Measurements from ENCODE around the gene ZNF835. TPM values are rescaled to one million over a fixed set of nuclear protein-coding genes. Genes with fewer than 3 reads are reported as not detected.

The ZNF835 gene
- total and polyA plus RNA-seq, 2 experiments from 2014 or later, result 0.32 to 1.7 TPM

- no peak overlapping the region for H3K4me3 ChIP-seq
- H3K27ac ChIP-seq (ENCODE audit: low read depth), result no peak overlapping the region
- no peaks in the 10 kb centered on the region; the same call in 1 of the 2 replicates for H3K79me2 ChIP-seq (replicated peaks; ENCODE audit: insufficient read depth)
- H4K20me1 ChIP-seq (replicated peaks; ENCODE audit: insufficient read depth), result no peaks in the 10 kb centered on the region
- H3K4me1 ChIP-seq (ENCODE audit: insufficient read depth), result no peaks in the 10 kb centered on the region
- H3K27me3 Mint-ChIP-seq (ENCODE audit: insufficient read depth, low read depth, poor library complexity), result peaks cover 6% of the 10 kb centered on the region
- H3K27ac Mint-ChIP-seq, result no peak overlapping the region
- DNase-seq (ENCODE audit: low spot score), result no peak
- H3K4me1 Mint-ChIP-seq, result no peaks in the 10 kb centered on the region
- TF ChIP-seq ZNF114 (CRISPR knock-in tag; IDR thresholded peaks at IDR 0.05) (no peak), CREB1 (CRISPR knock-in tag; IDR thresholded peaks at IDR 0.05; ENCODE audit: low read depth) (no peak)
- no peak for ATAC-seq
- H3K9me2 ChIP-seq (ENCODE audit: insufficient read depth), result no peaks in the 10 kb centered on the region
- H3K36me3 ChIP-seq (ENCODE audit: insufficient read depth), result no peaks in the 10 kb centered on the region
- no peak overlapping the region for H2AFZ ChIP-seq
- H3K27me3 ChIP-seq (ENCODE audit: insufficient read depth), result no peaks in the 10 kb centered on the region
- H3K4me3 Mint-ChIP-seq, result no peak overlapping the region
- no peaks in the 10 kb centered on the region for H3F3A ChIP-seq (replicated peaks; ENCODE audit: low read depth)
- H3K36me3 Mint-ChIP-seq (ENCODE audit: low read depth), result peaks cover 84% of the 10 kb centered on the region
- no peak overlapping the region for H3K4me2 ChIP-seq
- H3K9me3 Mint-ChIP-seq, result peaks cover 88% of the 10 kb centered on the region
These were observed 49.2 kb downstream of the ZNF835 start for GRCh38 chr19:56622374-56622773.

GRCh38 chr19:56619121-56619520, 52.4 kb downstream of the ZNF835 start:
- Histone ChIP-seq H3K4me3 (no peak overlapping the region), H3K79me2 (replicated peaks; ENCODE audit: insufficient read depth) (peaks cover 11% of the 10 kb centered on the region; the same call in 1 of the 2 replicates), H4K20me1 (replicated peaks; ENCODE audit: insufficient read depth) (no peaks in the 10 kb centered on the region), H3K4me2 (no peak overlapping the region), H3K9me2 (ENCODE audit: insufficient read depth) (no peaks in the 10 kb centered on the region), H3K27ac (ENCODE audit: low read depth) (no peak overlapping the region), H3K27me3 (ENCODE audit: insufficient read depth) (no peaks in the 10 kb centered on the region), H3K4me1 (ENCODE audit: insufficient read depth) (no peaks in the 10 kb centered on the region), H2AFZ (no peak overlapping the region), H3F3A (replicated peaks; ENCODE audit: low read depth) (no peaks in the 10 kb centered on the region), H3K36me3 (ENCODE audit: insufficient read depth) (no peaks in the 10 kb centered on the region)
- no peak for DNase-seq (ENCODE audit: low spot score)
- Mint-ChIP-seq H3K4me1 (no peaks in the 10 kb centered on the region), H3K9me3 (peaks cover 90% of the 10 kb centered on the region), H3K27ac (no peak overlapping the region), H3K36me3 (ENCODE audit: low read depth) (peaks cover 94% of the 10 kb centered on the region), H3K27me3 (ENCODE audit: insufficient read depth, low read depth, poor library complexity) (peaks cover 6% of the 10 kb centered on the region), H3K4me3 (no peak overlapping the region)
- no peak for ATAC-seq
- no peak for TF ChIP-seq CREB1 (CRISPR knock-in tag; IDR thresholded peaks at IDR 0.05; ENCODE audit: low read depth)
- TF ChIP-seq ETS1 (IDR thresholded peaks at IDR 0.05), result no peak
- TF ChIP-seq, protein P1, sequence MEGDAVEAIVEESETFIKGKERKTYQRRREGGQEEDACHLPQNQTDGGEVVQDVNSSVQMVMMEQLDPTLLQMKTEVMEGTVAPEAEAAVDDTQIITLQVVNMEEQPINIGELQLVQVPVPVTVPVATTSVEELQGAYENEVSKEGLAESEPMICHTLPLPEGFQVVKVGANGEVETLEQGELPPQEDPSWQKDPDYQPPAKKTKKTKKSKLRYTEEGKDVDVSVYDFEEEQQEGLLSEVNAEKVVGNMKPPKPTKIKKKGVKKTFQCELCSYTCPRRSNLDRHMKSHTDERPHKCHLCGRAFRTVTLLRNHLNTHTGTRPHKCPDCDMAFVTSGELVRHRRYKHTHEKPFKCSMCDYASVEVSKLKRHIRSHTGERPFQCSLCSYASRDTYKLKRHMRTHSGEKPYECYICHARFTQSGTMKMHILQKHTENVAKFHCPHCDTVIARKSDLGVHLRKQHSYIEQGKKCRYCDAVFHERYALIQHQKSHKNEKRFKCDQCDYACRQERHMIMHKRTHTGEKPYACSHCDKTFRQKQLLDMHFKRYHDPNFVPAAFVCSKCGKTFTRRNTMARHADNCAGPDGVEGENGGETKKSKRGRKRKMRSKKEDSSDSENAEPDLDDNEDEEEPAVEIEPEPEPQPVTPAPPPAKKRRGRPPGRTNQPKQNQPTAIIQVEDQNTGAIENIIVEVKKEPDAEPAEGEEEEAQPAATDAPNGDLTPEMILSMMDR (conservative IDR thresholded peaks at IDR 0.05; ENCODE audit: low read depth in 2 of 2), result no peak
- TF ChIP-seq, protein P2, sequence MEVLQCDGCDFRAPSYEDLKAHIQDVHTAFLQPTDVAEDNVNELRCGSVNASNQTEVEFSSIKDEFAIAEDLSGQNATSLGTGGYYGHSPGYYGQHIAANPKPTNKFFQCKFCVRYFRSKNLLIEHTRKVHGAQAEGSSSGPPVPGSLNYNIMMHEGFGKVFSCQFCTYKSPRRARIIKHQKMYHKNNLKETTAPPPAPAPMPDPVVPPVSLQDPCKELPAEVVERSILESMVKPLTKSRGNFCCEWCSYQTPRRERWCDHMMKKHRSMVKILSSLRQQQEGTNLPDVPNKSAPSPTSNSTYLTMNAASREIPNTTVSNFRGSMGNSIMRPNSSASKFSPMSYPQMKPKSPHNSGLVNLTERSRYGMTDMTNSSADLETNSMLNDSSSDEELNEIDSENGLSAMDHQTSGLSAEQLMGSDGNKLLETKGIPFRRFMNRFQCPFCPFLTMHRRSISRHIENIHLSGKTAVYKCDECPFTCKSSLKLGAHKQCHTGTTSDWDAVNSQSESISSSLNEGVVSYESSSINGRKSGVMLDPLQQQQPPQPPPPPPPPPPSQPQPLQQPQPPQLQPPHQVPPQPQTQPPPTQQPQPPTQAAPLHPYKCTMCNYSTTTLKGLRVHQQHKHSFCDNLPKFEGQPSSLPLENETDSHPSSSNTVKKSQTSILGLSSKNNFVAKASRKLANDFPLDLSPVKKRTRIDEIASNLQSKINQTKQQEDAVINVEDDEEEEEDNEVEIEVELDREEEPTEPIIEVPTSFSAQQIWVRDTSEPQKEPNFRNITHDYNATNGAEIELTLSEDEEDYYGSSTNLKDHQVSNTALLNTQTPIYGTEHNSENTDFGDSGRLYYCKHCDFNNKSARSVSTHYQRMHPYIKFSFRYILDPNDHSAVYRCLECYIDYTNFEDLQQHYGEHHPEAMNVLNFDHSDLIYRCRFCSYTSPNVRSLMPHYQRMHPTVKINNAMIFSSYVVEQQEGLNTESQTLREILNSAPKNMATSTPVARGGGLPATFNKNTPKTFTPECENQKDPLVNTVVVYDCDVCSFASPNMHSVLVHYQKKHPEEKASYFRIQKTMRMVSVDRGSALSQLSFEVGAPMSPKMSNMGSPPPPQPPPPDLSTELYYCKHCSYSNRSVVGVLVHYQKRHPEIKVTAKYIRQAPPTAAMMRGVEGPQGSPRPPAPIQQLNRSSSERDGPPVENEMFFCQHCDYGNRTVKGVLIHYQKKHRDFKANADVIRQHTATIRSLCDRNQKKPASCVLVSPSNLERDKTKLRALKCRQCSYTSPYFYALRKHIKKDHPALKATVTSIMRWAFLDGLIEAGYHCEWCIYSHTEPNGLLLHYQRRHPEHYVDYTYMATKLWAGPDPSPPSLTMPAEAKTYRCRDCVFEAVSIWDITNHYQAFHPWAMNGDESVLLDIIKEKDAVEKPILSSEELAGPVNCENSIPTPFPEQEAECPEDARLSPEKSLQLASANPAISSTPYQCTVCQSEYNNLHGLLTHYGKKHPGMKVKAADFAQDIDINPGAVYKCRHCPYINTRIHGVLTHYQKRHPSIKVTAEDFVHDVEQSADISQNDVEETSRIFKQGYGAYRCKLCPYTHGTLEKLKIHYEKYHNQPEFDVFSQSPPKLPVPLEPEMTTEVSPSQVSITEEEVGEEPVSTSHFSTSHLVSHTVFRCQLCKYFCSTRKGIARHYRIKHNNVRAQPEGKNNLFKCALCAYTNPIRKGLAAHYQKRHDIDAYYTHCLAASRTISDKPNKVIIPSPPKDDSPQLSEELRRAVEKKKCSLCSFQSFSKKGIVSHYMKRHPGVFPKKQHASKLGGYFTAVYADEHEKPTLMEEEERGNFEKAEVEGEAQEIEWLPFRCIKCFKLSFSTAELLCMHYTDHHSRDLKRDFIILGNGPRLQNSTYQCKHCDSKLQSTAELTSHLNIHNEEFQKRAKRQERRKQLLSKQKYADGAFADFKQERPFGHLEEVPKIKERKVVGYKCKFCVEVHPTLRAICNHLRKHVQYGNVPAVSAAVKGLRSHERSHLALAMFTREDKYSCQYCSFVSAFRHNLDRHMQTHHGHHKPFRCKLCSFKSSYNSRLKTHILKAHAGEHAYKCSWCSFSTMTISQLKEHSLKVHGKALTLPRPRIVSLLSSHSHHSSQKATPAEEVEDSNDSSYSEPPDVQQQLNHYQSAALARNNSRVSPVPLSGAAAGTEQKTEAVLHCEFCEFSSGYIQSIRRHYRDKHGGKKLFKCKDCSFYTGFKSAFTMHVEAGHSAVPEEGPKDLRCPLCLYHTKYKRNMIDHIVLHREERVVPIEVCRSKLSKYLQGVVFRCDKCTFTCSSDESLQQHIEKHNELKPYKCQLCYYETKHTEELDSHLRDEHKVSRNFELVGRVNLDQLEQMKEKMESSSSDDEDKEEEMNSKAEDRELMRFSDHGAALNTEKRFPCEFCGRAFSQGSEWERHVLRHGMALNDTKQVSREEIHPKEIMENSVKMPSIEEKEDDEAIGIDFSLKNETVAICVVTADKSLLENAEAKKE (CRISPR knock-in tag; IDR thresholded peaks at IDR 0.05), result no peak
- TF ChIP-seq STAT1 (IDR thresholded peaks at IDR 0.05; ENCODE audit: unreplicated experiment), result no peak
- TF ChIP-seq ZNF114 (CRISPR knock-in tag; IDR thresholded peaks at IDR 0.05), result no peak
- no peak for TF ChIP-seq EZH2phosphoT487 (IDR thresholded peaks at IDR 0.05; ENCODE audit: unreplicated experiment)
- no peak for TF ChIP-seq EZH2 (IDR thresholded peaks at IDR 0.05; ENCODE audit: low read depth, unreplicated experiment)
- no peak for TF ChIP-seq JUNB (IDR thresholded peaks at IDR 0.05; ENCODE audit: unreplicated experiment)
